HG03520 (cell line): Measurements from ENCODE around the gene PDS5B.
"Not testable (repeated sequence)": the region's sequence is repeated elsewhere in the genome, so short reads cannot be mapped to it uniquely, and the experiment has no call there.

Experiments used
- ATAC-seq: cut with Tn5 transposase; IDR thresholded peaks from one replicate; pipeline ENCODE4 v1.9.1; 2021; ENCODE audit warnings: mild to moderate bottlenecking, moderate library complexity; ENCODE audit not compliant: unreplicated experiment

PDS5B gene

DNA sequence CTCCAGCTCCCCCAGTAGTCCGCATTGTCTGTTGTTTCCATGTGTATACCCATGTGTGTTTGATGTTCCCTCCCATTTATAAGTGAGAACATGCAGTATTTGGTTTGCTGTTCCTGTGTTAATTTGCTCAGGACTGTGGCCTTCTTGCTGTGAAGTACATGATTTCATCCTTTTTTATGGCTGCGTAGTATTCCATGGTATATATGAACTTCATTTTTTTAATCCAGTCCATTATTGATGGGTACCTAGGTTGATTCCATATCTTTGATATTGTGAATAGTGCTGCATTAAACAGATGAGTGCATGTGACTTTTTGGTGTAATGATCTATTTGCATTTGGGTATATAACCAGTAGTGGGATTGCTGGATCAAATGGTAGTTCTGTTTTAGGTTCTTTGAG lies 175.2 kb downstream of the PDS5B start:
- ATAC-seq: no peak

DNA sequence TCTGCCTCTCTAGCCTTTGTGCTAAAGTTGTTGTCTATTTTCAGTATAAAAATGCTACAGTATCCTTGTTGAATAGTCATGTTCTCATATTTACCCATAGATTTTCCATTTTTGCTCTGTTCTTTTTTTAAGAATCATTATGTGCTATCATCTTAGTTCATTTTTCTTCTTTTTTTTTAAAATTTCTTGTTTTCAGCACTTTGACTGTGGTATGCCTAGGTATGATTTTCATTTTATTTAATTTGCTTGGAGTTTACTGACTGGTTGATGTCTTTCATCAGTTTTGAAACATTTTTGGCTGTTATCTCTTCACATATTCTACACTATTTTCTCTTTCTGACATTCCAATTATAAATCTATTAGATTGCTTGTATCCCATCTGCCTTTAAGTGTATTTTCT lies 192.9 kb downstream of the PDS5B start:
- ATAC-seq: no peak

DNA sequence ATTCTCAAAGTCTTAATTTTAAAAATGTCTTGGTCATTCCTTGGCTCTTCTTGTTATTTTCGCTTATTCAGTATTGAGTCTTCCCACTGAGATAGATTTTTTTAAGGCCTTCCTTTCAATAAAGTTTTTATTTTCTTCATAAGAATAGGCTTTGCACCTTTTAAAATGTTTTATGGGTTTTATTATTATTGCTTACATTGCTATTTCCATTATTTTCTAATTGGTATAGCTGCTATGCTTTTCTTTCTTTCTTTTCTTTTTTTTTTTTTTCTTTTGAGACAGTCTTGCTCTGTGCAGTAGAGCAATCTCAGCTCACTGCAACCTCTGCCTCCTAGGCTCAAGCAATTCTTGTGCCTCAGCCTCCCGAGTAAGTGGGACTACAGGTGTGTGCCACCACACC lies 195.7 kb downstream of the PDS5B start:
- no peak for ATAC-seq

GRCh38 chr13:32783067-32783466 lies 196.8 kb downstream of the PDS5B start:
- no peak for ATAC-seq

- ATAC-seq: no peak
Measured at GRCh38 chr13:32790731-32791130, 204.5 kb downstream of the PDS5B start.

DNA sequence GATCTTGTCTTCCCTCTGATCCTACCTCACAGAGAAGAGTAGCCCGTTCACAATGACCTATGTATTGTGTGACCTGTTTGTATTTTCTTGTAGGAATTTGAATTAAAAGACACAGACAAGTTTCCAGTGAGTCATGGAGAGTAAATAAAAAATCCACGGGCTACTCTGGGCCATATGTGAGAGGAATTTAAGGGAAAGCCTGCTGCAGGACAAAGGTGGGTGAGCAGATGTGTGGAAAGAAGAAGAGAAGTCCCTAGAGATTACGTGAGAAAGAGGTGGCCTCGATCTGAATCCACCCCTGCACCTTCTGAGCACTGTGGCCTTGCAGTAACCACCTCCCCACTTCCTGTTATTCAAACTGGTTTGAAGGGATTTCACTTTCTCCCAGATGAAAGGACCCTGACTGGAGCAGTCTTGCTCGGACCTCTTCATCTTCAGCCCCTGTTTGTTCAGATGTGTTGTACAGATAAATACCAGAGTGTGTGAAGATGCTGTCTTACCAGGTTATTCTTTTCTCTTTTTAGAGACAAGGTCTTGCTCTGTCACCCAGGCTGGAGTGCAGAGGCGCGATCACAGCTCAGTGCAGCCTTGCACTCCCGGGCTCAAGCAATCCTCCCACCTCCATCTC lies 205.4 kb downstream of the PDS5B start:
- peak; percentile 65 for ATAC-seq

GRCh38 chr13:32796754-32797153 lies 210.5 kb downstream of the PDS5B start:
- ATAC-seq: no peak

GRCh38 chr13:32802159-32802558 lies 215.9 kb downstream of the PDS5B start:
- ATAC-seq: no peak

- no peak for ATAC-seq
Measured at GRCh38 chr13:32804673-32805230, 218.5 kb downstream of the PDS5B start.

DNA sequence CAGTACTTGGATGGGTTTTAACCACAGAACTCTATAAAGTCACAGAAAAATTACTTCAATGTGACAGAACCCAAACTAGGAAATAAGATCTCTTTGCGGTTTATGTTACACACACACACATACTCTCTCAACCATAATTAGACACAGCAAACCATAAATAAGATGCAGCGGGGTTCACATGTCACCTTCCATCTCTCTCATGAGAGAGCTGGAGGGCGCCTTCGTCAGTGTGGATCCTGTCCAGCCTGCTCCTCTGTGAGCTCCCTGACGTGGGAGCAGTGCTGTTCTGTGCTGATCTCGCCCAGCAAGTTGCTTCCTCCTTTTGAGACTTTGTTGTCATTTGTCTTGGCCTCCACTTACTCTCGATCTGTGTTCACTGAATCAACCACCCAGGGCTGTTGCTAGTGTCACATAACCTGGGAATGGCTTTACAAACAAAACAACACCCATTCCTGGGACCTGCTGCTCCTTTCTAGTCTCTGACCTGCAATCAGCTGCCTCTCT lies 225.1 kb downstream of the PDS5B start:
- peak; percentile 56 for ATAC-seq

DNA sequence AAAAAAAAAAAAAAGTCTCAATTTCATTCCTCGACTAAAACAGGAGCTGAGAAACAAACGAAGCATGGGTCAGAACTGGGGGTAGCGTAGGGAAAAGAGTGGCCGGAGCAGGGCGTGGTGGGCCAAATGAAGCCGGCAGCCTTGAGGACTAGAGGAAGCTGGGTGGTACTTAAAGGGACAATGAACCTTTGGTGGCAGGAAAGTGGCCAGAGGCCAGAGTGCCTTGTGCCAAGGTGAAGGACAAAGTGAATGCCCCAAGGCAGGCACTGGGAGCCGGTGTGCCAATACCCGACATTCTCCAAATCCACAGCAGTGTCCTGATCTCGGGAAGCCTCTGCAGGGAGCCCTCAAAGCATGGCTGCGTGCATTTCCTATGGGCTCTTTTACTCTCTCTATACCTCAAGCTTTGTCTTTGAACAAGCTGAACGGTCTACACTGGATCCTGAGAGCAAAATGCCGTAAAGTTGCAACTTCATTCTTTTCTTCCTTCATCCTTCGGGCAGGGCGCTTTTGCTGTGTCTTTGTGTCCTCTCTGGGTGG lies 235.0 kb downstream of the PDS5B start:
- ATAC-seq: no peak

DNA sequence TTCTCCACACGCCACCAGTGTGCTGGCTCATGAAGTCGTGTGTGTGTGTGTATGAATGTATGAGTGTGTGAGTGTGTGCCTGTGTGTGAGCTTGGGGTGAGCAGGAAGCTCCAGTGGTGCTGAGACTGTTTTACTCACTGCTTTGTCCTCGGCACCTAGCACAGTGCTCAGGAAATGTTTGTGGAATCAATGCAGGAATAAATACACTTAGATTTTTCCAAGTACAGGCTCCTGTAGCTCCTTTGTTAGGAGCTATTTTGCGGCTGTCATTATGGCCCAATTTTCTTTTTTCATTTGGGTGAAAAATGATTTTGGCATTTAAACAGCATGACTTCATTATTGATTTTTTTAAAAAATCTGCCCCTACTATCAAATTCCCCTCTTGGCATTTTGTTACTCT lies 236.5 kb downstream of the PDS5B start:
- no peak for ATAC-seq

- ATAC-seq: no peak
Measured at GRCh38 chr13:32823597-32823996, 237.3 kb downstream of the PDS5B start.

GRCh38 chr13:32824061-32824460 lies 237.8 kb downstream of the PDS5B start:
- ATAC-seq: no peak

GRCh38 chr13:32824675-32825074 lies 238.4 kb downstream of the PDS5B start:
- no peak for ATAC-seq

DNA sequence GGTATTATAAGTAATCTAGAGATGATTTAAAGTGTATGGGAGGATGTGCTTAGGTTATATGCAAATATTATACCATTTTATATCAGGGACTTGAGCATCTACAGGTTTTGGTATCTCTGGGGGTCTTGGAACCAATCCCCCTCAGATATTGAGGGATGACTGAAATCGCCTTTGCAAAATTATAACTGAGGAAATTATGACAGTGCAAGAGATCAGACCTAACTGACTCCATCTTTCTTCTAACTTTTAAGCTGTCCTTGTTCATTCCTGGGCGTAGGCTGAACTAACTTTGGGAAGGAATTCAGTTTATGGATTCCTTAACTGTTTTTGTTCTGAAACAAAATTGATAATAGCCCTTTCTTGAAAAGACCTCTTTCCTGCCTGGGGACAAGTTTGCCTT lies 239.2 kb downstream of the PDS5B start:
- ATAC-seq: no peak

- ATAC-seq: not testable (repeated sequence)
Measured at GRCh38 chr13:32826372-32826771, 240.1 kb downstream of the PDS5B start.
